Uterus (tissue), 2 donors: ENCODE results near the gene PIGO.

Experiments used
- CTCF ChIP-seq, 4 experiments: fragments of 200-600 bp in 2 of 4; fragments of 450-650 bp in 2 of 4; sonication (generic) in 2 of 4; IDR thresholded peaks; one replicate each; pipeline ENCODE4 v1.5.1; 2016 to 2019; ENCODE audit warnings: antibody characterized with exemption in 4 of 4, mild to moderate bottlenecking in 2 of 4, moderate library complexity in 1 of 4
- POLR2A ChIP-seq, 2 donors: fragments of 450-650 bp; IDR thresholded peaks; one replicate each; pipeline ENCODE4 v1.6.1; 2016; ENCODE audit warnings: antibody characterized with exemption in 2 of 2, mild to moderate bottlenecking in 1 of 2, moderate library complexity in 1 of 2

- TF ChIP-seq CTCF (IDR thresholded peaks at IDR 0.05) (no peak), POLR2A (IDR thresholded peaks at IDR 0.05) (no peak)
Measured at GRCh38 chr9:35097573-35097972, 1.2 kb upstream of the PIGO start.
